Measurements from ENCODE around the gene LDLRAD1.

GRCh38 chr1:54047384-54048305 lies 29.7 kb upstream of the LDLRAD1 start:
- no peak for TF ChIP-seq CTCF (IDR thresholded peaks at IDR 0.05)
- TF ChIP-seq POLR2A (IDR thresholded peaks at IDR 0.05) = no peak
